SIG-M5 treated with dmso at 0.1 percent for 504 hours (cell line): Measurements from ENCODE around the gene CRB2.
"Not testable (repeated sequence)": the region's sequence is repeated elsewhere in the genome, so short reads cannot be mapped to it uniquely, and the experiment has no call there.

Experiments used
- DNase-seq: peaks from one replicate; lab custom pipeline; 2025; ENCODE audit not compliant: unreplicated experiment; lab: John Stamatoyannopoulos, UW

Gene CRB2

DNA sequence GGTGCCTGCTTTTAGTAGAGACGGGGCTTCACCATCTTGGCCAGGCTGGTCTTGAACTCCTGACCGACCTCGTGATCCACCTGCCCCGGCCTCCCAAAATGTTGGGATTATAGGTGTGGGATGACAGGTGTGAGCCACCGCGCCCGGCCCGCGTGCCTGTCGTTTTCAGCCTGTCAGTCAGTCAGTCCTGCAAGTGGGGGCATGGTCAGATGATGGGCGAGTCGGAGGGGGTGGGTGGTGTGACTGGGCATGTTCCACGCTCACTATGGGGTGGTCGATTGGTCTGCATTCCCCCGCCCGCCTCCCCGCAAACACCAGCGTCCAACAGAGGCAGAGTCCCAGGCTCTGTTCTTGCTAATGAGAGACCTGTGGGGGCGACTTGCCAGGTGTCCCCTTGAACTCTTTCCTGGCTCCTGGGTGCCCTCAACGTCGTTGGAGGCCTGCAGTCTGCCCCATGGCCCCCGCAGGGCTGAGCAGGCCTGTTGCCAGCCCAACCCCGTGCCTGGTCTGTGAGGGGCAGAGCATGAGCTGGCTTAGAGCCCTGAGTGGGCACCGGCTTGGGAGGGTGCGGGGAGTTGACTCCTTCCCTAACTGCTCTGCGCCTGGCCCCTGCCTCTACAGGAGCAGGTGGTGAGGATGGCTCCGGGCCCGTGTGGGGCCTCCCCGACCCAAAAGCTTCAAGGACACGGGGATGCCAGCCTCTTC lies 23.1 kb downstream of the CRB2 start:
- no peak for DNase-seq

DNA sequence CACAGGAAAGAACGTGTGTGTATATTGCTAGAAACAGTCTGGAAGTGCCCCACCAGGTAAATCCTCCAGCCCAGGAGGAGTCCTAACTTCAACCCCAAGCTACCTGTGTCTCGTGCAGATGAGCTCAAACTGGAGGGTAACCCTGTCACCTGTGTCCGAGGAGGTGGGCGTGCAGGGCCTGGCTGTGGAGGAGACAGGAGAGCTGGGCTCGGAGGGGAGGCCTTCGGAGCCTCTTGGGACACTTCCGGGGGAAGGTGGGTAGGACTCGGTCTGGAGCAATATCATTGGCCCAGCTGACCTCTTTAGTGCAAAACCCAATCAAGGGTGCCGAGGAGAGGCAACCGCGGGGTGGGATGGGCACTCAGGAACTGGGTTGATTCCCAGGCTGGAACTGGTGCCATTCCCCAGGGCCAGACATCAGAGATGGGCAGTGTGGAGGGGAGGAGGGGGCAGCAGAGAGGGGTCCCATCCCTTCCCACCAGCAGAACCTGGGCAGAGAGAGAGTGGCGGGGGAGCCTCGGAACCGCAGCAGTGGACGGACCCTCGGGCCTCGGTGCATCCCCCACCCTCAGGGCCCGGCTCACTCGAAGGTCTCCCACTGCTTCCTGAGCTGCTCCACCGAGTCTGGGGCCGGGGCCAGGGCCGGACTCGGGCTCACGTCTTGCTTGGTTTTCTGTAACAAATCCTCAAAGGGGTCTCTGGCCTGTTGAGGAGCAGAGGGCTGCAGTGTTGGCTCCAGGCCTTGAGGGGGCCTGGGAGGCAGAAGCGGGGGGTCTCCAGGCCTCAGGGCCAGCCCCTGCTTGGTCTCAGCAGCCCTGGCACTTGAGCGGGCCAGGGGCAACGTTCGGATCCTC lies 25.1 kb downstream of the CRB2 start:
- no peak for DNase-seq

DNA sequence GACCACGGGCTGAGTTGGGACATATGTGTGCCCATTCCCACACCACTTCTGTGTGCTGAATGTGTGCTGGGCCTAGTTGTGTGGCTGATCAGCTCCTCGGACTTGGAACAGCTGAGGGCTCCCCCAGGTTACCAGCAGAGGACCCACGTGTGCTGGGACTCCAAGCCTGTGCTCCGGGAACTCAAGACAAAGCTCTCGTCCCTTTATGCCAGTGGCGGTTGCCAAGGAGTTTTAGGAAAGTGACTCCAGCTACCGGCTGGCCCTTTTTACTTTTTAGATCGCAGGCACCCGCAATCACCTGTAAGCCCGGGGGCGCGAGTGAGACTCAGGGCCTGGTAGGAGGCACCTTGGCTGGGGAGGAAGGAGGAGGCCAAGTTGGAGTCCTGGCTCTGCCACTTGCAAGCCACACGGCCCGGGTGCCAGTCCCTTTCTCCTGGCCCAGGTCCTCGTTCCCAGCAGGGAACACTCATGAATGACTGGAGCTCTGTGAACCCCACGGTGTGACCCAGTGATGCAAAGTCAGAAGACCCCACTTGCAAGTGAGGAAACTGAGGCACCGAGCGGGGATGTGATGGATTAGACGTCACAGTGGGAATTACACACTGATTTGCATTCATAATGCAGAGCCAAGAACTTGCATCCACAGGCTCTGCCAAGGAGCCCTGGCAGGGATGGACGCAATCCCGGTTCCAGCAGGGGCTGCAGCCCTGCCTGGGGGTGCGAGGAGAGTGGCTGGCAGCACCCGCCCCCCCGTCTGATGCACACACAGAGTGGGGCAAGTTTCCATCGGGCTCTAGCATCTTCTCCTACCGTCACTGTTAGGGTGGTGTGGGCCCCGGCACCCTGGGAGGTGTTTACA lies 26.9 kb downstream of the CRB2 start:
- DNase-seq, result no peak

DNA sequence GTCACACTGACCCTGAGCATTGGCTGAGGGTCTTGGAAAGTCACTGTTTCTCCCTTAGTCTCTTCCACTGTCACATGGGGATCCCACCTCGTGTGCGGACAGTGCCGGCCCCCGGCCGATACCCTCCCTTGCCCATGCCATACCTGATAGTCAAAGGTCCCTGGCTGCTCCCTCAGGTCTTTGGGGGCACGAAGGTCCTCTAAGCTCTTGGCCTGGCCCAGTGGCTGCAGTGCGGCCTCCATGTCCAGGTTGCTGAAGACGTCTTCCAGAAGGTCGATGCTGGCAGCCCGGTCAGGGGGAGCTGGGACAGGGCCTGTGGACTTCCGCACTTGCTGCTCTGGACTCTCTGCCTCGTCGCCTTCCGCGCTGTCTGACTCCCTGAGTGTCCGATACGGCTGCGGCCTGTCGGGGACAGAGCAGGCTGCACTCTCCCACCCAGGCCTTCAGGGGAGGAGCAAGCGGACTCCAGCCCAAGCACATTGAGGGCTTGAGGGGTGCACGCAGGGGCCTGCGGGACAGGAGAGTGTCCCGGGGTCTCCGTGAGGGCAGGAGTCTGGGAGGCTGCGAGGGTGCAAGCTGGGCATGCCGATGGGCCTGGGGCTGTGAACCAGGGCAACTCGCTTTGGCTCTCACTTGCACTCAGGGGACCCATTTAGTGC lies 27.6 kb downstream of the CRB2 start:
- DNase-seq, result no peak

DNA sequence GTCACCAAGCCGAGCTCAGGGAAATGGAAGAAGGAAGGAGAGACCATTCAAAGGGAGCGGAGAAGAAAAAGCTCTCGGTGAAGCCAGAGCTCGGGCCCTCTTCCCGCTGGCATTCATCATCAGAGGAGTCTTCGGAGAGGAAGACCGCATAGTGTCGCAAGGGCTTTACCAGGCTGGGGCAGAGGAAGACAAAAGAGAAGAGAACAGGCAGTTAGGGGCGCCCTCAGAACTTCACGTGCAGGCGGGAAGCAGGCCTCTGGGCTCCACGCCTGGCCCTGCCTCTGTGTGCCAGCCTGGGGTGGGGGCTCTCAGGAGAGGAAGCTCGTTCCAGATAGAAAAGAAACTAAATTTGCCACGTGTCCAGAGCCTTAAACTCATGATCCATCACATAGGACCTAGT lies 31.7 kb downstream of the CRB2 start:
- DNase-seq, result peak; percentile 52

DNA sequence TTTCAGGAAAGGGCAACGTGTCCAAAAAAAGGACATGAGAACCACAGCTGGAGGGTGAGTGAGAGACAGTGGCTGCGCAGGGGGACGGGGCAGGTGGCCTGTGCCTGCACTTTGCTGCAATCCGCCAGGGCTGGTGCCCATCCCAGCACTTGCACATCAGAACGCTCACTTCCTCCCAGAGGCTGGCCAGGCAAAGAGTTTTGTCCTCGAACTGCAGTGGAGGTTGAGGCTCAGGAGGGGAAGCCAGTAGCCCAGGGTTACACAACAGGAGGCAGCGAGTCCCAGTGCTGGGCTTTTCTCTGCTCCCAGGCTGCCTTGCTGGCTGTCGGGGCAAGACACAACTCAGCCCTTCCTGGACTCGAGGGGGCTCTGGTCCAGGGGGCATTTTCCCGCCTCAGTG lies 33.1 kb downstream of the CRB2 start:
- DNase-seq, result peak; percentile 76

DNA sequence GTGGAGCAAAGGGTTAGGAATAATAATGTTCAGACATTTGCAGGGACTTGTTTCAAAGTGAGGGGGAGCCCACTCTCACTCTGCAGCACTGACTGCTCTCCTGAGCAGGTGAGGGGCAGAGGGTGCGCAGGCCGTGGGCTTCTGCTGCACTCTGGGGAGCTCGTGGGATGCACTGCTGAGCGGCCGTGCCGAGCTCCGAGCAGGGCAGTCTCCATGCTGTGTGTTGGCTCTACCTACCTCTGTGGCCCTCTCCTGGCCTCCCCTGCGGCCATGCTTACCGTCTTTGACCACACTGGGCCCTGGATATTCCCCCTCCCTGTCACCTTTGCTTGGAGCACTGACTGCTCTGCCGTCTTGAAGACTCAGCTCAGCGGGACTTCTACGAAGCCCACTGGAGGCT lies 33.7 kb downstream of the CRB2 start:
- DNase-seq, result no peak

DNA sequence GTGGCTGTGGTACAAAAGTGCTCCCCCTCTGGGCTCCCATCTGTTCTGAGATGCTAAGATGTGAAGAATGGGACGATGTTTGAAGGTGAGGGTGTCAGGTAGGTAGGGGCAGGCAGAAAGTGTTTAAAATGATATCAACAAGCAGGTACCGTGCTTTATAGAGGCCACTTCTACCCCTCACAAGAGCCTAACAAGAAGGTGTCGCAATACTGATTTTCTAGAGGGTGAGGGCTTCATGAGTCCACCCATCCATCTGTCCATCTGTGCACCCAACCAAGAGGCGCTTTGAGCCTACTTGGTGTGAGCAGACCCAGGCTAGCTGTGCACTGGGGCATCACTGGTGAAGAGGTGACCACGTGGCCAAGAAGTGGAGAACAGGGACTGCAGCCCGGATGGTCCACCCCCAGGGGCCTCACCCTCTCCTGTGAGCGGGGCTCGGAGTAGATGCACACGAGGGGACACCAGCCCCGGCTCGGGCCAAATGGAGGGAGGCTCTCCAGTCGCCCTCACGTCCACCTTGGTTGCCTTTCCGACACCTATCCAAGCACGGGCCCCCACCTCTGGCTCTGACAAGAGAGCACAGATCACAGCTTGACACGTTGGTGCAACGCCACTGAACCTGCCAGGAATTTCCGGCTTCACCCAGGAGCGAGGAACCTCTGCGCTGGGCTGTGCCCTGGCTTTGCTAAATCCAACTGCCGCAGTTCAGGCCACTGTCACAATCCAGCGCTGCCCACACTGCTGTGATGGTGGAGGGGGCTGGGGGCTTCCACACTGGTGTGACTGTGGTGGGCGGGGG lies 34.5 kb downstream of the CRB2 start:
- no peak for DNase-seq

DNA sequence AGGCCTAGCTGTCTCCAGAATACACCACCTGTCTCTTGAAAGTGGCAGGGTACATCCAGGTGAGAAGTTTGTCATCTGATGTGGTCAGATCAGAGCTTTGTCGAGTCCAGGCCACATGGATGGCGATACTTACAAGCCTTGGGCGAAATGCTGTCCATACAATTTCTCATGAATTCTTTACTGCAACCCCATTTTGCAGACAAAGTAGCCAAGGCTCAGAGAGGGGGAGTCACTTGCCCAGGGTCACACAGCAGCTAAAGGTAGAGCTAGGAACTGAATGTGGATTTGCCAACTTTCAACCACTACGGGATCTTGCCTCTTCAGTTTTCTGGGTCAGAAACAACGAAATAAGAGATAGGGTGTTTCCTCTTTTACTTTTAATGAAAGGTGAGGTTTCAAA lies 35.2 kb downstream of the CRB2 start:
- DNase-seq, result no peak

DNA sequence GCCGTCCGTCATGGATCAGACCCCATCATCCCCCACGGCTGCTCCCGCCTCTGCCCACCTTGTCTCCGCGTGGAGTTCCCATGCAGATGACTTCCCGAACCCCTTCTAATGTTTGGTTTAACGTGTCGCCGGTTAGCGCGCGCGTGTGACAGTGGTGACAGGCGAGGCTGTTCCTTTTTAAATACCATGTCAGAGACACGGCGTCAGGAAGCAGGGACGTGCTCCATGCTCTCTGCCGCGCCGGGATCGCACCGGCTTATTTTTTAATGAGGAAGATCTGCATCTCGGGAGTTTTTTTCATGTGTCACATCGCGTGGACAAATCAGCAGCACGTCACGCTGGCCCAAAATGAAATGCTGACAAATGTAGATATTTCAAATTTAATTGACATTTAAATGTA lies 35.9 kb downstream of the CRB2 start:
- DNase-seq, result no peak

DNA sequence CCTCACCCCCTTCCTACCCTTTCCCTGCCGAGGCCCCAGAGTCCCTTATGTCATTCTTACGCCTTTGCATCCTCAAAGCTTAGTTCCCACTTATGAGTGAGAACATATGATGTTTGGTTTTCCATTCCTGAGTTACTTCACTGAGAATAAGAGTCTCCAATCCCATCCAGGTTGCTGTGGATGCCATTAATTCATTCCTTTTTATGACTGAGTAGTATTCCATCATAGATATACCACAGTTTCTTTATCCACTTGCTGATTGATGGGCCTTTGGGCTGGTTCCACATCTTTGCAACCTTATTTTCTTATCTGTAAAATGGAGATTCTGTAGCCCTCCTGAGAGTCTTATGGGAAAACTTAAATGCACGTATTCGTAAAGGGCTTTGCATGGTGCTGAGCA lies 36.8 kb downstream of the CRB2 start:
- DNase-seq, result no peak

DNA sequence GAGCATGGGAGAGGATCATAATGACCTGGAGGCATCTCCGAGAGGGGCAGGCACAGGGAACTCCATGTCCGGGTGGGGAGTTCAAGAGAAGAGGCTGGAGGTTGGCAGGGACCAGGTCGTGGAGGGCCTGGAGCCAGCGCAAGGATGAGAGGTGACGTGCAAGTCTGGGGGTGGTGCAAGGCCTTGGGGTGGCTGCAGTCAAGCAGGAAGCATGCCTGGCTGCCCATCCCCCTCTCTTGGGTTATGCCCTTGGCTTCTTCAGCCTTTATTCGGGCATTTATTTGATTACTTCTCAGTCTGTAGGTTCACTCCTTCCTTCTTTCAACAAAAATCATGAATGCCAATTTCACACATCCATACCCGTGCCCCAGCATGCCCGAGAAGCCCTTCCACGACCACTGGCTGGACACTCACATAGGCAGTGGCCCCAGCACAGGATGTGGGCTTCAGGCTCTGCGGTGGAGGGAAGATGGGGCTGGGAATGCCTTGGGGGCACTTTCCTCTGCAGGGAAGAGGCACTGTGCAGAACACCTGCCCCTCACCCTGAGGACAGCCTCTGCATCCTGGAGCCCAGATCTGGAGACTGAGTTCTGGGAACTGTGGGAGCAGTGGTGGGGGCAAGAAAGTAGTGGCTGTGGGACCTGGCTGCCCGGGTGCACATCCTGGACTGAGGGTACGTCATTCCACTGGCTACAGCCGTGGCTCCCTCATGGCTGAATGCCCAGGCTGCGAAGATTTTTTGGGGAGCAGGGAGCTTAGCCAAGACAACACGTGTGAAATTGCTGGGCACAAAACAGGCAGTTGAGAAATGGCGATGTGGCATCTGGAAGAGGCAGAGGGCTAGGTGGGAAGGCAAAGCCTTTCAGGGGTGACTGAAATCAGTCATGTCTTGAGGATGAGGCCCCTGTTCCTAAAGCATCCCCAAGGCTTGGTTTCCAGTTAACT lies 38.6 kb downstream of the CRB2 start:
- DNase-seq, result no peak

DNA sequence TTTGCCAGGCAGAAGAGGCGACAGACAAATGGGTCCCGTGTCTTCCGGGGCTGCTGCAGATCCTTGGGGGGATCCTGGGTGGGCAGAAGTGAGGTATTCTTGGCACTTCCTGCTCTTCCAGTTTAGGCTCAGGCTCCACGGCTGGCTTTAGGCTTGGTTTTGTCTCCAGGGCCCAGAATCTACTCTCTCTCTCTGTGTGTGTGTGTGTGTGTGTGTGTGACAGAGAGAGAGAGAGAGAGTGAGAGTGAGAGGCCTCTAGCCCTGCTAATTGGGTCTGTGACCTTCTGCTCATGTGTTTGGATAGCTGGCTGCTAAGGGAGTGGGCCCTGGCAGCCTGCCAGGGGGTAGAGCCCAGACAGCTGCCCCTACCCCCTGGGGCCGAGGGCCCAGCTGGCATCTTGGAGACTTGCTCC lies 39.3 kb downstream of the CRB2 start:
- DNase-seq, result no peak

DNA sequence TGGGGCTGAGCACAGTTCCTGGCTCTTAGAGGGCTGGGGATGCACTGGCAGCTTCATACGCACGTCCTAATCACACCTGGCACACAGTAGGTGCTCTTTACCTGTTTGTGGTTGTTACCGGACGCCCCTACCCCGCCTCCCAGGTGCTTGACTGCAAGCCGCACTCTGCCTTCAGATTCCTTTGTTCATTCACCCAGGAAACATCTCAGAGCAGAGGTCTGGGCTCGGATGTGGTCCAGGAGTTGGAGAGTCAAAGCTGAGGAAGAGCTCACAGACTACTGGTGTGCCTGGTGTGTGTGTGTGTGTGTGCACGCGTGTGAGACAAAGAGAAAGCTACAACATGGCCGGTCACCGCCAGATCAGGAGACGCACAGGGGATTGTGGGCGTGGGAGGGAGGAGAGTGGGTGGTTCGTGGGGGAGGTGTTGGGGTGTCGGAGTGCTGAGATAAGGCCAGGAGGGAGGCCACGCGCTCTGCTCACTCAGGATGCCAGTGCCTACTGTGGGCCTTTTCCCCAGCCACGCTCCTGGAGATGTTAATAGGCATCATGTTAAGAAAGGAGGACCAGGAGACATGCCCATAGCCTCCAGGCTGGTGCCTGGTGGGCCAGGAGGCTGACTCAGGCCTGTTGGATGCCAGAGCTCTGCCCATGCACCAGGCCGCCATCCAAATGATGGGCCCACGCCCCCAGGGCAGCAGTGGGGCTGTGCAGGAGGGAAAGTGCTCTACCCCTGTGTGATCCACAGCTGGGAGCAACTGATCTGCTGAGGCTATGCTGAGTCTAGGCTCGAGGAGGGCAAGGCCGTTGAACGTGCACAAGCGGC lies 39.9 kb downstream of the CRB2 start:
- no peak for DNase-seq

DNA sequence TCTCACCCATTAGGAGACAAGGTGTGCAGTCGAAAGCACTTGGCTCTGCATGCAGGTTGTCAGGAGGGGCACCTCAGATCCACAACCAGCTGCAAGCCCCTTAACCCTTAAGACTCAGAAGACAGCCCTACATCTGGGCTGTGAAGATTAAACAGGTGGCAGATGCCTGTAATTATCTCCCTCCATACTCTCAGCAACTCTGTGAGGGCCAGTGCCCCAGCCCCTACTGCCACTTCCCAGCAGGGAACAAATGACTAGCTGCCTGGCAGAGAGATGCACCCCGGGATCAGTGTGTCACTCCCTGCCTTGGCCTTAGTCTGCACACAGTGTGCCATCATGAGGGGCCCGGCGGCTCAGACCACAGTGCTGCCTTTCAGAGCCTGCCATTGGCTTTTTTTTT lies 42.0 kb downstream of the CRB2 start:
- DNase-seq, result no peak

DNA sequence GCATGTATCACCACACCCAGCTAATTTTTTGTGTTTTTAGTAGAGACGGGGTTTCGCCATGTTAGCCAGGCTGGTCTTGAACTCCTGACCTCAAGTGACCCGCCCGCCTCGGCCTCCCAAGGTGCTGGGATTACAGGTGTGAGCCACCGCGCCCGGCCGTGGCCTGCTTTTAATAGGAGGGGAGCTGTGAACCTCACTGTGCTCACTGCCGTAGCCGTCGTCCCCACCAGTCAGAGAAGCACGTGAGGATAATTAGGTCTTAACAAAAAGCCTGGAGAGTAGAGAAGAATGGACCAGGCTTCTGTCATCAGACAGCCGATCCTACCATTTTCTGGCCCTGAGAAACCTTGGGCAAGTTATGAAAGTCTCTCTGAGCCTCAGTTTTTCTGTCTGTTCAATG lies 42.9 kb downstream of the CRB2 start:
- DNase-seq, result not testable (repeated sequence)

DNA sequence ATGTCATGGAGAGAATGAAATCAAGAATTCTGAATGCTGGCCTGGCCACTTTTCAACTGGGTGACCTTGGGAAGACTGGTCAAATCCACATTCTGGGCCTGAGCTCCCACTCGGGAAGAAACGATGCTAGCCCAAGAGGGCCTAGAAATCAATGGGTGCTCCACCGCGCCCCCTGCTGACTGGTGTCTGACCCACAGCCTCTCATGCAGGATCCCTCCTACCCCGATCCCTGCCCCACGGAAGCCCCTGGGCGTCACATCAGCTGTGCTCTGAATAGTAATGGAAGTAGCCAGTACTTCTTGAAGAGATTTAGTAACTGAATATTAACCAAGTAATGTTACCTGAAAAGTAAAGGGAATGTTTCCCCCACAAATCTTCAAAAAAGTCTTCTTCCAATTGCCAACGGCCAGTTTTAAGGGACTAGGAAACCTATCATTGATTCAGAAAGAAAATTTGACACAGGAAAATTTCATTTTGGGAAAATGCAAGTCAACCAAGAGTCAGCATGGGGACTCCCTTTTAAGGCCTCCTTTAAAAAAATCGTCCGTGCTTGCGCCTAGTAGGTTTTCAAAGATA lies 43.9 kb downstream of the CRB2 start:
- DNase-seq, result no peak

DNA sequence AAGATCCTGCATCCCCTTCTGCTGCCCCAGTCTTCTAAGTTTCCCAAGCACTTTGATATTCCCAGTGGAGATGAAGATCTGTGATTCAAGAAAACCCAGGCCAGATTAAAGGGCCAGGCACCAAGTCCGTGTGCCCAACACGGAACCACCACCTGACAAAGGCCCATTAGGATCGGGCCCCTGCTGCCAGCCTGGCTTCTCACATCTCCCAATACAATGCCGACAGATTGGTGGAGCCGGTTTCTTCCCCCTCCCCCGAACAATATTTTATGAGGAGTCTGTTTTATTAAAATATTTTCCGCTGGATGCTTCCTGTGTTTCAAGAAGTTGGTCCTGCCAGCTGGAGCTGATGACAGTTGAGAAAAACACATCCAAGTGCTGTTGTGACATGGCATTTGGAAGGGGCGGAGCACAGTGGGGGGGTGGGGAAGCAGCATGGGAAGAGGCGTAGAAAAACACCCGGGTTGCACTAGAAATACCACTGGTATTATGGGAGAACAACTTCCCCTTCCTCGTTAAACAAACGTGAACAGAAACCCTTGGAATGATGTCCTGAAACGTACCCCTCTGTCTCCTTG lies 45.0 kb downstream of the CRB2 start:
- no peak for DNase-seq
